HTERT RPE-1 (cell line): ENCODE data around the gene EVC.
"Not testable (repeated sequence)": the region's sequence is repeated elsewhere in the genome, so short reads cannot be mapped to it uniquely, and the experiment has no call there.

Experiments used
- in situ Hi-C: fragments of 300-500 bp; cut with MboI; formaldehyde crosslinking; loops from 4 replicates; pipeline ENCODE4 v1.14.3; 2020; ENCODE audit warnings: low sequenced_read_pairs

Gene EVC

GRCh38 chr4:5809216-5809776, 98.3 kb downstream of the EVC start:
- in situ Hi-C loops: no loop called here

GRCh38 chr4:5810151-5810550, 99.2 kb downstream of the EVC start:
- in situ Hi-C loops: no loop called here

GRCh38 chr4:5810770-5811430, 99.9 kb downstream of the EVC start:
- in situ Hi-C loops: no loop called here

GRCh38 chr4:5812057-5812456, 101.1 kb downstream of the EVC start:
- in situ Hi-C loops: not testable (repeated sequence)

- in situ Hi-C loops: no loop called here
Observed at GRCh38 chr4:5812506-5813229, 101.7 kb downstream of the EVC start.

GRCh38 chr4:5813882-5814255, 102.9 kb downstream of the EVC start:
- in situ Hi-C loops: no loop called here

GRCh38 chr4:5814421-5814820, 103.4 kb downstream of the EVC start:
- in situ Hi-C loops: no loop called here

- in situ Hi-C loops: no loop called here
Observed at GRCh38 chr4:5815641-5816040, 104.6 kb downstream of the EVC start.

- in situ Hi-C loops: no loop called here
Observed at GRCh38 chr4:5816101-5816500, 105.1 kb downstream of the EVC start.

GRCh38 chr4:5816851-5817375, 105.9 kb downstream of the EVC start:
- in situ Hi-C loops: no loop called here

- in situ Hi-C loops: no loop called here
Observed at GRCh38 chr4:5821665-5822358, 110.8 kb downstream of the EVC start.

- in situ Hi-C loops: no loop called here
Observed at GRCh38 chr4:5822619-5823018, 111.6 kb downstream of the EVC start.

- in situ Hi-C loops: no loop called here
Observed at GRCh38 chr4:5823542-5824211, 112.7 kb downstream of the EVC start.

GRCh38 chr4:5824227-5824626, 113.2 kb downstream of the EVC start:
- in situ Hi-C loops: no loop called here

GRCh38 chr4:5824635-5825034, 113.6 kb downstream of the EVC start:
- in situ Hi-C loops: no loop called here

GRCh38 chr4:5825321-5826041, 114.5 kb downstream of the EVC start:
- in situ Hi-C loops: no loop called here

- in situ Hi-C loops: no loop called here
Observed at GRCh38 chr4:5826437-5827107, 115.6 kb downstream of the EVC start.

GRCh38 chr4:5827108-5828004, 116.4 kb downstream of the EVC start:
- in situ Hi-C loops: no loop called here

GRCh38 chr4:5828005-5828391, 117.0 kb downstream of the EVC start:
- in situ Hi-C loops: no loop called here
